ENCODE data around the gene ESYT2.
"Not testable (repeated sequence)": the region's sequence is repeated elsewhere in the genome, so short reads cannot be mapped to it uniquely, and the experiment has no call there.

ESYT2 gene

DNA sequence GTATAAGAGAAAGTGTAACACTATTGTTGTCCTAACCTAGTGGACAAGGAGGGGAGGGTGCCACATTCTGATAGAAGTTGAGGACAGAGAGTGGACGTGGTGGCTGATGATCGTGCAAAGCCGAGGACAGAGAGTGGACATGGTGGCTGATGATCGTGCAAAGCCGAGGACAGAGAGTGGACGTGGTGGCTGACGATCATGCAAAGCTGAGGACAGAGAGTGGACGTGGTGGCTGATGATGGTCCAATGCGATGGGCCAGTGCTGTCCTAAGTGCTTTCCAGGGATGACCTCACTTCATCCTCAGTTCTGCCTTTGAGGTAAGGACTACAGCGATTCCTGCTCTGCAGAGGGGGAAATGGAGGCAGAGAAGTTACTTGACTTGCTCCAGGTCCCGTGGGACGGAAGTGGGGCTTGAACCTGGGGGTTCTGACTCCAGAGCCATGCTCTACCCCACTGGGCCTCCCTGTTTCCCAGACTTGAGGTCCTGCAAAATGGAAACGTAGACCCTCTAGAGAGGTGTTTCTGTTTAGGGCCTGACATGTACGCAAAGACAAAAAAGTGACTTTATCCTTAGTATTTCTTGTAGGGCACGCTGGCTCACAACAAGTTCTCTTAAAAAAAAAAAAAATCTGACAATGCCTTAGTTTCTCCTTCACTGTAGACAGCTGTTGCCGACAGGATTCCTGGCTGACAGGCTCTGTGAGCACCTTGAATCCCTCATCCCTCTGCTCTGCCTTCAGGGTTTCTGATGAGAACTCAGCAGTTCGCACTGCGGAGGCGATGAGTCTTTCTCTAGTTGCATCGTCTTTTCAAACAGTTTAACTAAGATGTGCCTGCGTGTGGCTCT lies 104.4 kb downstream of the ESYT2 start:
- no peak for DNase-seq (ENCODE audit: low read depth)

- DNase-seq (ENCODE audit: low read depth): no peak
Observed at GRCh38 chr7:158723714-158724385, 105.5 kb downstream of the ESYT2 start.

DNA sequence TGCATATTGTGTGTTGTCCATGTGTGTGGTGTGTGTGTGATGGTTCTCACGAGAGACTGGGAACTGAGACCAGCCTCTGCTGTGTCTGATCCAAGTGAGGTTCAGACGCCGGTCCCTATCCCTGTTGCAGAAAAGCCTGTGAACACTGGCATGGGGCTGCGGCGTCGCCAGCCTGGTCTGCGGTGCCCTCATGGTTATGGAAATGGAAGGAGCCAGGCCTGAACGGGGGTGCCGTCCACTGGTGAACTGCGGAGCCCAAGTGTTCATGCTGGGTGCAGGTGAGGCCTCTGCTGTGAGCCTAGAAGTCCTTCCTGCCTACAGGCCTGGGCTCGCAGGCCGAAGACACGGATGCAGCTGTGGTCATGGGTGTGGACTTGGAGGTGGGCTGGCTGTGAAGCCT lies 106.0 kb downstream of the ESYT2 start:
- no peak for DNase-seq (ENCODE audit: low read depth)

- no peak for DNase-seq (ENCODE audit: low read depth)
Observed at GRCh38 chr7:158722574-158723237, 106.6 kb downstream of the ESYT2 start.

DNA sequence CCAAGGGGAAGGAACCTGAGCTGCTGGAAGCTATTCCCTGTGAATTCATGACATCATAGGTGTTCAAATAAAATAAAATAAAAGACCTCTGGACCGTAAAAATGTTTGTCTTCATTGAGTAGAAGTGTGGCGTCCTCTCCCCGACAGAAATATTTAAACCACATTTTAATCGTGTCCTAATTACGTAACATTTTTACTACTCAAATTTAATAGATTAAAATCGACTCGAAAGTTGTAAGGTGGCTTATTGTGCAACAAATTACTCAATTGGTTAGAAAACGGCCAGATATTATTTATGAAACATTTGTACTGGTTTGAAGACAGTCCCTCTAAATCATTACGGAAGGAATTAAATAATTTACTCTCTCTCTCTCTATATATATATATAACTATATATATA lies 109.2 kb downstream of the ESYT2 start:
- DNase-seq (ENCODE audit: low read depth): no peak

- DNase-seq (ENCODE audit: low read depth): no peak
Observed at GRCh38 chr7:158716802-158717201, 112.5 kb downstream of the ESYT2 start.

DNA sequence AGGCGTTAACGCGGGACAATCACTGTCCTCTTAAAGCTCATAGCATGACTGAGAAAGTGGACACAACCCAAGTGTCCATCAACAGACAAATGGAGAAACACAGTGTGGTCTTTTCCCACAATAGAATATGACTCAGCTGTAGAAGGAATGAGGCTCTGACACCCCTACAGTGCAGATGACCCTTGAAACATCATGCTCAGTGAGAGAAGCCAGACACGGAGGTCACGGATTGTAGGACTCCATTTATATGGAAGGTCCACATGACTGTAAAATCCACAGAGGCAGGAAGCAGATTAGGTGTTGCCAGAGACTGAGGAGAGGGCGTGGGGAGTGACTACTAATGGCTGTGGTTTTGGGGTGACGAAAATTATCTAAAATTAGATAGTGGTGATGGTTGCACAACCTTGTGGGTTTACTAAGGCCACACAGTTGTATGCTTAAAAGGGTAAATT lies 118.6 kb downstream of the ESYT2 start:
- no peak for DNase-seq (ENCODE audit: low read depth)

GRCh38 chr7:158707610-158708009 lies 121.7 kb downstream of the ESYT2 start:
- no peak for DNase-seq (ENCODE audit: low read depth)

DNA sequence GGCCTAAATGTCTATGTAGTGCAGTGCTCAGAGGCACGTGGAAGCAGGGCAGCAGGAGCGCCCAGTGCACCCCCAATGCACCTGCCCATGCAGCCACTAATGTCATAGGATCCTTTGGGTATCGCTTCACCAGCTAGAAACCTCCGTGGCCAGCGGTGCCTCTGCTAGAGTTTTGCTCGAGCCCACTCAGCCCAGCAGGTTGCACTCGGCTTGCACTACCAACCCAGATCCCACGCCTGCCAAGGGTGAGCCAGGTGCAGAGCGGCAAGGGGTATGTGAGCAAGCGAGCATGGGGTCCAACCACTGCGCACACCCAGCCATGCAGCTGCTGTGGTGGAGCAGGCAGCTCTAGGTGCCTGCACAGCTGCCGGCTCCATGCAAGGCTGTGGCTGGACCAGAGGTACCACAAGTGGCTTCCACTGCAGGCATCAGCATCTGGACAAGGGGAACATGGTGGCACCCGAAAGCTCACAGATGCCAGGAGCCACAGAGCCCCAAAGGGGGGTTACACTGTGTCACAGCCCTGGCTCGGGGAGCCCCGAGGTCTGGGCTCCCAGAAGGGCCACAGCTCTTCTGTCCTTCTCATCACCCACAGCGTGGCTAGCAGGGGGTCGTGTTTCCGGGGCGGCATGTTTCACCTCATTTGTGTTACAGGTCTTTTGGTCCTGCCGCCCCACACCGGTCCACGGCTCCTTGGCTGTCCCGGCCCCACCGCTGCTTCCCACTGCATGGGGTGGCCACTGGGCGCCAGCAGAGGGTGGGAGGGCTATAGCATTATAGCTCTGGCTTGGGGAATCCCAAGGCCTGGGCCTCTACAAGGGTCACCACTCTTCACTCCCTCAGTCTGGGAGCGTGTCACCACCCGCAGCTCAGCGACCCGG lies 122.4 kb downstream of the ESYT2 start:
- no peak for DNase-seq (ENCODE audit: low read depth)

GRCh38 chr7:158706273-158706704 lies 123.0 kb downstream of the ESYT2 start:
- no peak for DNase-seq (ENCODE audit: low read depth)

- DNase-seq (ENCODE audit: low read depth): no peak
Observed at GRCh38 chr7:158705234-158705850, 124.0 kb downstream of the ESYT2 start.

GRCh38 chr7:158704524-158705233 lies 124.6 kb downstream of the ESYT2 start, which contains the start of gene NCAPG2:
Gene NCAPG2, minus strand, starts transcription at chr7:158704804. Its CDS starts 2,905 bp downstream, at chr7:158701899.
- DNase-seq (ENCODE audit: low read depth): peak; percentile 96

- DNase-seq (ENCODE audit: low read depth): not testable (repeated sequence)
Observed at GRCh38 chr7:158703679-158704523, 125.4 kb downstream of the ESYT2 start.

GRCh38 chr7:158702944-158703343 lies 126.4 kb downstream of the ESYT2 start:
- DNase-seq (ENCODE audit: low read depth): no peak

- no peak for DNase-seq (ENCODE audit: low read depth)
Observed at GRCh38 chr7:158702196-158702595, 127.1 kb downstream of the ESYT2 start.

DNA sequence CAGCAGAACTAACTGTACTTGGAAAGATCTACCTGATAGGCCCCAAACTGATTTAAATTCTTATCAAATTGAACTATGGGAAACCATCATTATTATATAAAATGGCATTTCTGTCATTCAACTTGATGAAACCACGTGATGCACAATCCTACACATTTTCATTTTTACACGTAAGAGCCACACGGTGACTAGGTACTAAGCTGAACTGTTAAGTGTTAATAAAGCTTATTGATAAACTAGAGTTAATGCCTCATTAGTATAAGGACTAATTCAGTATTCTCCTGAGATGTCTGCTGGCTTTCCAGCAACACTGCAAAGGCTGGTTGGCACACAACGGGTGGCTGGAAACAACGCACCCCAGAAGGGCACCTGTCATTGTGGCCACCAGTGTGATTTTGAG lies 129.3 kb downstream of the ESYT2 start:
- no peak for DNase-seq (ENCODE audit: low read depth)

DNA sequence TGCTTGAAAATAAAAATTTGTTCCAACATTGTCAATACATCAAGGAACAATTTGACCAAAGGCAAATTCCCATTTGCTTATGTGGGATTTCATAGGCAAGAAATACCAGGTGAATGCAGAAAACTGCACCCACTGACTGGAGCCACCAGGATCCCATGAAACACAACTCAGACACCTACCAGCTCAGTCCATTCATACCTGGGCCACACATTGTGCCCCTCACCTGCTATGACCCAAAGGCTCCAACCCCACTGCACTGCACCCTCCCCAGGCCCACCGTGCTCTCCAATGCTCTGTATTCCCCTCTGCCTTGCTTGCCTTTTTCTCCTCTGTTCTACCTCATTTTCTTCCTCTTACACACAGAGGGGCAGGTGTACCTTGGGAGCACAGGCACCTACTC lies 130.0 kb downstream of the ESYT2 start:
- DNase-seq (ENCODE audit: low read depth): no peak

- DNase-seq (ENCODE audit: low read depth): no peak
Observed at GRCh38 chr7:158698657-158699195, 130.6 kb downstream of the ESYT2 start.

DNA sequence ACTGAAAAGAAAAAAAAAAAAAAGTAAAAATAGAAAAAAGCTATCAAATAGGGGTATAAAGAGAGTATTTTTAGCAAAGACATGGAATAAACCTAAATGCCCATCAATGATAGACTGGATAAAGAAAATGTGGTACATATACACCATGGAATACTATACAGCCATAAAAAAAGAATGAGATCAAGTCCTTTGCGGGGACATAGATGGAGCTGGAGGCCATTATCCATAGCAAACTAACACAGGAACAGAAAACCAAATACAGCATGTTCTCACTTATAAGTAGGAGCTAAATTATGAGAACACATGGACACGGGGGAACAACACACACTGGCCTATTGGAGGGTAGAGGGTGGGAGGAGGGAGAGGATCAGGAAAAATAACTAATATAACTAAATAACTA lies 131.7 kb downstream of the ESYT2 start:
- not testable (repeated sequence) for DNase-seq (ENCODE audit: low read depth)

Data from activated T-cell treated with anti-CD3 and anti-CD28 coated beads for 24 hours (primary cell).